NT2/D1 (cell line): ENCODE results near the gene CCDC3.

Source experiments
- DNase-seq: peaks from one replicate; pipeline ENCODE4 v3.0.0-alpha.2; 2011; ENCODE audit warnings: low read depth, low spot score
- H3K27me3 ChIP-seq: 2 replicates; pipeline ENCODE4 v1.6.0; 2011; ENCODE audit warnings: mild to moderate bottlenecking; ENCODE audit not compliant: insufficient read length, insufficient read depth
- H3K36me3 ChIP-seq: 2 replicates; pipeline ENCODE4 v1.6.1; 2011; ENCODE audit warnings: mild to moderate bottlenecking, low read length, mixed read lengths; ENCODE audit not compliant: insufficient read depth, insufficient read length
- H3K4me1 ChIP-seq: 2 replicates; pipeline ENCODE4 v1.5.1; 2011; ENCODE audit not compliant: insufficient read depth, insufficient read length
- H3K4me3 ChIP-seq: 2 replicates; pipeline ENCODE4 v1.5.1; 2011; ENCODE audit warnings: low read depth; ENCODE audit not compliant: insufficient read length
- H3K9ac ChIP-seq: 2 replicates; pipeline ENCODE4 v1.6.0; 2011; ENCODE audit warnings: low read depth; ENCODE audit not compliant: insufficient read length
- H3K9me3 ChIP-seq: 2 replicates; pipeline ENCODE4 v1.5.1; 2011; ENCODE audit warnings: mild to moderate bottlenecking, low read length; ENCODE audit not compliant: insufficient read depth
- SUZ12 ChIP-seq: IDR thresholded peaks from 2 replicates; pipeline ENCODE4 v1.6.1; 2011; ENCODE audit not compliant: insufficient read length, insufficient read depth; ENCODE audit errors: extremely low read depth
- YY1 ChIP-seq: IDR thresholded peaks from 2 replicates; pipeline ENCODE4 v1.6.1; 2011; ENCODE audit not compliant: insufficient read length, insufficient read depth
- ZNF274 ChIP-seq: IDR thresholded peaks from 2 replicates; pipeline ENCODE4 v1.6.1; 2011; ENCODE audit warnings: mild to moderate bottlenecking, low read depth, low read length

CCDC3 gene

GRCh38 chr10:12884851-12885250, 116.7 kb downstream of the CCDC3 start:
- no peak for TF ChIP-seq YY1
- no peak for TF ChIP-seq ZNF274
- no peak for TF ChIP-seq SUZ12
- no peaks in the 10 kb centered on the region for H3K36me3 ChIP-seq
- DNase-seq, result no peak
- no peaks in the 10 kb centered on the region for H3K4me1 ChIP-seq
- H3K4me3 ChIP-seq, result no peak overlapping the region
- no peaks in the 10 kb centered on the region for H3K9me3 ChIP-seq
- no peaks in the 10 kb centered on the region for H3K27me3 ChIP-seq
- H3K9ac ChIP-seq, result no peak overlapping the region

GRCh38 chr10:12880423-12880822, 121.1 kb downstream of the CCDC3 start:
- DNase-seq, result no peak
- Histone ChIP-seq H3K9ac (no peak overlapping the region), H3K27me3 (no peaks in the 10 kb centered on the region), H3K36me3 (no peaks in the 10 kb centered on the region), H3K4me1 (no peaks in the 10 kb centered on the region), H3K4me3 (no peak overlapping the region), H3K9me3 (0 out of 2 replicates have a peak, but pooled peaks cover 4% of the 10 kb centered on the region)
- TF ChIP-seq YY1 (no peak), ZNF274 (no peak), SUZ12 (no peak)

GRCh38 chr10:12877150-12877549, 124.4 kb downstream of the CCDC3 start:
- Histone ChIP-seq H3K4me1 (no peaks in the 10 kb centered on the region), H3K9me3 (0 out of 2 replicates have a peak, but pooled peaks cover 4% of the 10 kb centered on the region), H3K27me3 (no peaks in the 10 kb centered on the region), H3K36me3 (no peaks in the 10 kb centered on the region), H3K9ac (no peak overlapping the region), H3K4me3 (no peak overlapping the region)
- TF ChIP-seq YY1, result no peak
- TF ChIP-seq SUZ12, result no peak
- no peak for TF ChIP-seq ZNF274
- DNase-seq, result no peak

- no peak overlapping the region for H3K9ac ChIP-seq
- H3K4me1 ChIP-seq, result no peaks in the 10 kb centered on the region
- H3K9me3 ChIP-seq, result 0 out of 2 replicates have a peak, but pooled peaks cover 4% of the 10 kb centered on the region
- no peaks in the 10 kb centered on the region for H3K27me3 ChIP-seq
- DNase-seq, result no peak
- TF ChIP-seq ZNF274, result no peak
- no peak for TF ChIP-seq SUZ12
- no peak for TF ChIP-seq YY1
- no peaks in the 10 kb centered on the region for H3K36me3 ChIP-seq
- H3K4me3 ChIP-seq, result no peak overlapping the region
Observed at GRCh38 chr10:12876266-12876665, 125.2 kb downstream of the CCDC3 start.

GRCh38 chr10:12875100-12875499, 126.4 kb downstream of the CCDC3 start:
- TF ChIP-seq YY1, result no peak
- no peak for TF ChIP-seq SUZ12
- no peak for TF ChIP-seq ZNF274
- H3K4me3 ChIP-seq, result no peak overlapping the region
- H3K27me3 ChIP-seq, result no peaks in the 10 kb centered on the region
- H3K4me1 ChIP-seq, result no peaks in the 10 kb centered on the region
- no peak for DNase-seq
- H3K9me3 ChIP-seq, result 0 out of 2 replicates have a peak, but pooled peaks cover 4% of the 10 kb centered on the region
- no peak overlapping the region for H3K9ac ChIP-seq
- no peaks in the 10 kb centered on the region for H3K36me3 ChIP-seq

GRCh38 chr10:12874501-12874900, 127.0 kb downstream of the CCDC3 start:
- H3K4me3 ChIP-seq, result no peak overlapping the region
- no peak overlapping the region for H3K9ac ChIP-seq
- no peaks in the 10 kb centered on the region for H3K36me3 ChIP-seq
- 0 out of 2 replicates have a peak, but pooled peaks cover 3% of the 10 kb centered on the region for H3K9me3 ChIP-seq
- TF ChIP-seq SUZ12 (no peak), YY1 (no peak), ZNF274 (no peak)
- no peaks in the 10 kb centered on the region for H3K4me1 ChIP-seq
- H3K27me3 ChIP-seq, result no peaks in the 10 kb centered on the region
- no peak for DNase-seq

- Histone ChIP-seq H3K4me1 (no peaks in the 10 kb centered on the region), H3K36me3 (no peaks in the 10 kb centered on the region), H3K9ac (no peak overlapping the region), H3K27me3 (no peaks in the 10 kb centered on the region), H3K4me3 (no peak overlapping the region), H3K9me3 (no peaks in the 10 kb centered on the region)
- DNase-seq, result no peak
- TF ChIP-seq ZNF274, result no peak
Observed at GRCh38 chr10:12873172-12873571, 128.3 kb downstream of the CCDC3 start.

GRCh38 chr10:12872577-12872976, 128.9 kb downstream of the CCDC3 start:
- H3K4me1 ChIP-seq, result no peaks in the 10 kb centered on the region
- DNase-seq, result no peak
- no peak overlapping the region for H3K4me3 ChIP-seq
- H3K27me3 ChIP-seq, result no peaks in the 10 kb centered on the region
- H3K9ac ChIP-seq, result no peak overlapping the region
- TF ChIP-seq SUZ12, result no peak
- TF ChIP-seq ZNF274, result no peak
- no peak for TF ChIP-seq YY1
- H3K36me3 ChIP-seq, result no peaks in the 10 kb centered on the region
- no peaks in the 10 kb centered on the region for H3K9me3 ChIP-seq
